Frontal cortex (tissue), 4 donors: ENCODE measurements around the gene SPATA31D3. TPM values are rescaled to one million over a fixed set of nuclear protein-coding genes. Genes with fewer than 3 reads are reported as not detected.
"Not testable (repeated sequence)": the region's sequence is repeated elsewhere in the genome, so short reads cannot be mapped to it uniquely, and the experiment has no call there.

Experiments used
- DNase-seq, 2 donors: peaks; one replicate each; pipeline ENCODE4 v3.0.0; 2012; ENCODE audit warnings: low spot score in 2 of 2
- FAIRE-seq: peaks from 2 replicates; lab custom pipeline; 2012; peaks lifted over from hg19 to GRCh38; lab: Jason Lieb, UNC
- total RNA-seq: library from RNA; depleted of rRNA; stranded (reverse); fragments of >200 nt; gene quantifications from one replicate; pipeline ENCODE4 v1.2.3, GENCODE V29; 2014
- donor health status: control.
- donor health status: control.
- donor health status: control.

The SPATA31D3 gene
- total RNA-seq, 1 donor from 2014 or later, result not detected

DNA sequence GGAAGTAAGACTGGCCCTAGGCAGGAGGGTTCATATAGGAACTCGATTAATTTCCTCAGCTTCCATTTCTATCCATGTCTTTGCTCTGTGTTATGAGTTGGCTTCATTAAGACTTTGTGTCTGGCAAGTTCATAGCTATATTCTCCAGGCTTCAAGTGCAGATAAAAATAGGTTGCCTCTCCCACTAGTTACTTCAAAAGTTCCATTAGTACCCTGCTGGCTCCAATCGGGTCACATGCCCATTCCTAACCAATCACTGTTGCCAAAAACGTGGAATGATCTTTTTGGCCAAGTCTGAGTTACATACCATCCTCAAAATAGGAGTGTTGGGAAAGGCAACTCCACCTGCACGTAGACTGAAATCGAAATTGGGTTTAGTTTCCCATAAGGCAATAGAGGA lies 31.5 kb downstream of the SPATA31D3 start:
- no peak for FAIRE-seq
- no peak for DNase-seq

DNA sequence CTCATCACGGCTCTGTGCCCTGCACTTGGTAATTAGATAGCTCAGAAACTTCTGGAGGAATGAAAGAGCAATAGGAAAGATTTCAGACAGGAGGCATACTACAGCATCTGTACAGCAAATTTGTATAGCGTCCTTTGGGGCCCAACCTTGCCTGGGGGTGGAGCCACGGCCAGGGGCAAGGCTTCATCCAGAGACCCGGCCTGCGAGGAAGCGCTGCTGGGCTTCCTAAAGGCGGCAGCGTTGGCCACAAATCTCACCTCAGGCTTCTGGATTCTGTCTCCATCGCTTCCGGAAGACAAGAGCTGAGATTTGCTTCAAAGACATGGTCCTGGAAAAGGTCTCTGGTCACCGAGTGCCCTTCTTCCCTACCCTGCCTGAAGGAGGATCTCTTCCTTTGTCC lies 33.1 kb downstream of the SPATA31D3 start:
- FAIRE-seq (no peak), DNase-seq (no peak)

DNA sequence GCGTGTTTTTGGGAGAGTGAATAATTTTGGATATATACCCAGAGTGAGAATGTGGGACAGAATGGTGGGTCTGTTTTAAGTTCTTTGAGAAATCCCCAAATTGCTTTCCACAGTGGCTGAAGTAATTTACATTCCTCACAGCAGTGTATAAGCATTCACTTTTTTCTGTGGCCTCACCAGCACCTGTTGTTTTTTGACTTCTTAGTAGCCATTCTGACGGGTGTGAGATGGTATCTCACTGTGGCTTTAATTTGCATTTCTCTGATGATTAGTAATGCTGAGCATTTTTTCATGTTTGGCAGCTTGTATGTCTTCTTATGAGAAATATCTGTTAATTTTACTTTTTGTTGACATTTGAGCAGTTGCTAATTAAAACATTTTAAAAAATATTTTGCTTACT lies 35.9 kb downstream of the SPATA31D3 start:
- FAIRE-seq, result no peak

DNA sequence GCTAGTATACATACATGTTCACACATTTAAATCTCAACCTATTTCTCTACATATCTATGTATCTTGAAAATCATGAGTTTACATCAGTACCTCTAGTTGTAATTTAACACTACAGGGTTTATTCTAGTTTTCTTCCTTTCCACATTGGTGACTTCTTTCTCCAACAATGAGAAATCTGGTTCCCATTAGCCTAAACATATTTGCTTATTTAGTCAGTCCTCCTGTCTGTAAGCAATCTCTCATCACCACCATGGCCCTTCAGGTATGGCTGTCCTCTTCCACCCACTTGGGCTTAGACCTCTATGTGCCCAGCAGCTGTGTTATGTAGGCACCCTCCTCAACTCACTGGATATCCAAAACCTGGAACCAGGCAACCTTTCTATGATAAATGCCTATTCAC lies 37.3 kb downstream of the SPATA31D3 start:
- no peak for DNase-seq
- FAIRE-seq, result no peak

More for the DNA sequence above, 35.9 kb downstream of the SPATA31D3 start:
- no peak for DNase-seq

DNA sequence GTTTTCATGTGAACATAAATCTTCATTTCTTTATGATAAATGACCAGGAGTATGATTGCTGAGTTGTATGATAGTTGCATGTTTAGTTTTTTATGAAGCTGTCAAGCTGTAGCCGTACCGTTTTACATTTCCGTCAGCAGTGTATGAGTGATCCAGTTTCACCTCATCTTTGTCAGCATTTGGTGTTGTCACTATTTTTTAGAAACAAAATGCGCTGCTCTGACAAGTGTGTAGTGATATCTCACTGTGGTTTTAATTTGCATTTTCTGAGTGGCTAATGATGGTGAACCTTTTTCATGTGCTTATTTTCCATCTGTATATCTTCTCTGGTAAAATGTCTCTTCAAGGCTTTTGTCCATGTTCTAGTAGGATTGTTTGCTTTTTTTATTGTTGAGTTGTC lies 38.6 kb downstream of the SPATA31D3 start:
- no peak for FAIRE-seq
- DNase-seq, result no peak

DNA sequence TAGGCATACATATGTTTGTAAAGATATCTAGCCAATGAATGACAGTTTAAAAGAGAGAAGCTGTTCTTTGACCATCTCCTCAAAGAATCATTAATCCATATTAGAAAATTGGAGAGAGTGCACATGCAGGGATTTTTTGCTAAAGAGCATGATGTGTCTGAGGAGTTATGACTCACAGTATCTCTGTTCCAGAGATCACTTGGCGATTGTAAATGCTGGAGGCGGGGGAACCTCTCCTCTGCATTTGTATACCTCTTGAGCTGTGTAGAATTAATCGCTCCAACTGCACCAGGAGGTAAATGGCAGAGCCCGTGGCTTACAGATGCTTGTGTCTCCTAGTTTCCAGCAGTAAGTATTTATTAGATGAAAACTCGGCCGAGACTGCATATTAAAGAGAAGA lies 41.6 kb downstream of the SPATA31D3 start:
- no peak for DNase-seq
- FAIRE-seq, result no peak

DNA sequence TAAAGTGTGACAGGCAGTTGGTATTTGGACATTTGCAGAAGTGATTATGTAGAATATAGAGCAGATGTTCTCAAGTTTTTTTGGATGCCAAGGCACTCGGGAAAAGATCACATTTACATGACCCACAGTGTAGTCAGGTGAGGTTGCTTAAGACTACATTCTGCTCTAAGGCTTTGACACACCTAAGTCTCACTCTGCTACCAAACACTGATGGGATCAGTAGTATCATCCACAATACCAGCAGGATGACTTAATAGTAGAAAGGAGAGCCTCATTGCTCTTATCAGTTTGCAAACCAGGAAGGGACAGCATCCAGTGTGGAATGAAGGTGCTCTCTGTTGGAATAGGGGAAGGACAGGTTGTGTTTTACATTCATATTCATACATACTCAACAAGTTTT lies 42.8 kb downstream of the SPATA31D3 start:
- DNase-seq (no peak), FAIRE-seq (no peak)

DNA sequence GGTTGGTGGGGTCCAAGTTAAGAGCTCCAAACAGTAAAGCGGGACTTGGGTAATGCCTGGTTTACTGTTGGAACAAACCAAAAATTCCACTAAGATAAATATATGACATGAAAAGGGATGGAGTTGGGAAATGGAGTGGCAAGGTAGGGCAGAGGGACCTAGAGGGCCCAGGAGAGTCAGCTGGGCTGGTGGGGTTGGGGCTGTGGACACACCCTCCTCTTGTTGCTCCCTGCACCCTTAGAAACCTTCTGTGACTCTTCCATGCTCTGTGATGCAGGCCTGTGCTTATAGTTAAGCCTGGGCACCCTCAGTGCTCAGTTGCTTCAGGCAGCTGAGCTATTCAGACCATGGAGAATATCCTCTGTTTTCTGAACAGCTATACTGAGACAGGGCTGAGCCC lies 45.2 kb downstream of the SPATA31D3 start, which contains the start of gene SPATA31D1:
Gene SPATA31D1, plus strand, starts transcription at position 301 of the 400 bp plus-strand sequence. Its CDS starts 47 bp downstream, at position 348.
- FAIRE-seq, DNase-seq: not testable (repeated sequence)

DNA sequence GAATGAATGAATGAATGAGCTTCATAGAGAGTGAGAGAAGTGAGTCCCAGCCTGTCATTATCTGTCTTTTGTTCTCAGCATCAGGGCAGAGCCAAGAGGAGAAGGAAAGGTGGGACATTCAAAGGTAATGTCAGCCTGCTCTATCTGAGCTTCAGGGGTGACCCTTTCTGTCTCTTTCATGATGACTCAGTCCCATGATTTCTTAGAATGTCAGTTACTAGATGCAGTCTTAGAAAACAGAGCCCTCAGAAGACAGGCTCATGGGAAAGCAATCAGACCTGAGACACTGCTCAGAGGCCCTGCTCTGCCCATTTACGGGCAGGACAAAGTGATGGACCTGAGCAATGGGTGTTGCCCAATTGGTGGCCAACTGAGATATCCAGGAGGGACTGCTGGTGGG lies 46.4 kb downstream of the SPATA31D3 start:
- no peak for DNase-seq
- FAIRE-seq, result no peak

DNA sequence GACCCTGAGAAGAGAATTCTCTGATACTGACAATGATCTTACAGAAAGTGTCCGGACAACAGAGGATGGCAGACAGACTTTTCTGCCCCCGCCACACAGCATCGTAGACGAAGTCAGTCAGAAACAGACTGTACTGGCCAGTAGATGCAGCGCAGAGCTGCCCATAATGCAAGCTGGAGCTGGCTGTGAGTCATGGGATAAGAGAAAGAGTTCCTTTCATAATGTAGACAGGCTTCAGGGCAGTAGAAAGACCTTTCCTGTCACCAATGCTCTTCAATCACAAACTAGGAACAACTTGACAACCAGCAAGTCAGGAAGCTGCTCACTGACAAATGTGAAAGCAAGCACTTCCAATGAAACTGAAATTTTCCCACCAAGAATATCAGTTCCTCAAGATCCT lies 50.4 kb downstream of the SPATA31D3 start:
- no peak for DNase-seq
- no peak for FAIRE-seq

Other genes starting within 250 kb of the SPATA31D3 start
- gene SPATA31D4, start 15.1 kb upstream of the SPATA31D3 start, total RNA-seq, result not detected
- not detected for gene SPATA31D1, start 45.3 kb downstream of the SPATA31D3 start, total RNA-seq